Karpas-422 (cell line): ENCODE measurements around the gene ZNF805. TPM values are rescaled to one million over a fixed set of nuclear protein-coding genes. Genes with fewer than 3 reads are reported as not detected.
A peak's percentile ranks its signal among the peaks of the same experiment; 100 is the strongest.
"Not testable (repeated sequence)": the region's sequence is repeated elsewhere in the genome, so short reads cannot be mapped to it uniquely, and the experiment has no call there.

Experiments used
- DNase-seq: peaks from one replicate; pipeline ENCODE4 v3.0.0-alpha.2; 2015
- H2AFZ ChIP-seq: fragments of 200-600 bp; sonication (generic); 2 replicates; pipeline ENCODE4 v1.6.1; 2014; ENCODE audit warnings: antibody characterized with exemption, low read length, mixed read lengths
- H3K27ac ChIP-seq: fragments of 200-600 bp; sonication (generic); 2 replicates; pipeline ENCODE4 v1.5.1; 2014; ENCODE audit warnings: mild to moderate bottlenecking, low read length, moderate library complexity
- H3K27me3 ChIP-seq: fragments of 200-600 bp; sonication (generic); 2 replicates; pipeline ENCODE4 v1.6.1; 2014; ENCODE audit warnings: low read length, mixed read lengths
- H3K36me3 ChIP-seq: fragments of 200-600 bp; sonication (generic); 2 replicates; pipeline ENCODE4 v1.6.1; 2014; ENCODE audit warnings: low read length, mixed read lengths; ENCODE audit not compliant: insufficient read depth
- H3K4me1 ChIP-seq: fragments of 200-600 bp; sonication (generic); 2 replicates; pipeline ENCODE4 v1.6.1; 2014; ENCODE audit warnings: mild to moderate bottlenecking, low read length, mixed read lengths
- H3K4me2 ChIP-seq: fragments of 200-600 bp; sonication (generic); 2 replicates; pipeline ENCODE4 v1.6.1; 2014; ENCODE audit warnings: low read length, low read depth, mild to moderate bottlenecking; ENCODE audit not compliant: poor library complexity, severe bottlenecking
- H3K4me3 ChIP-seq: fragments of 200-600 bp; sonication (generic); 2 replicates; pipeline ENCODE4 v1.5.1; 2014; ENCODE audit warnings: mild to moderate bottlenecking, antibody characterized with exemption, low read length, mixed read lengths
- H3K79me2 ChIP-seq: fragments of 200-600 bp; sonication (generic); 2 replicates; pipeline ENCODE4 v1.6.1; 2014; ENCODE audit warnings: mild to moderate bottlenecking, low read length, mixed read lengths
- H3K9ac ChIP-seq: fragments of 200-600 bp; sonication (generic); 2 replicates; pipeline ENCODE4 v1.6.0; 2014; ENCODE audit warnings: low read length
- H3K9me2 ChIP-seq: fragments of 200-600 bp; sonication (generic), shearing (Covaris generic); replicated peaks from 2 replicates; pipeline ENCODE4 v1.6.0; 2014; ENCODE audit warnings: mild to moderate bottlenecking, low read length, moderate library complexity; ENCODE audit not compliant: insufficient read depth
- H3K9me3 ChIP-seq: fragments of 300-700, 200-600 bp; sonication (generic); 2 replicates; pipeline ENCODE4 v1.6.1; 2014; ENCODE audit warnings: low read length, mixed read lengths
- H4K20me1 ChIP-seq: fragments of 200-600 bp; sonication (generic); 2 replicates; pipeline ENCODE4 v1.6.1; 2014; ENCODE audit warnings: mild to moderate bottlenecking, antibody characterized with exemption, low read length, low read depth; ENCODE audit not compliant: insufficient read depth
- total RNA-seq: library from RNA; depleted of rRNA; stranded (reverse); fragments of >200 nt; shearing (Covaris generic); gene quantifications from 2 replicates; pipeline ENCODE4 v1.2.3, GENCODE V29; 2014; ENCODE audit warnings: low replicate concordance

Gene ZNF805
- total RNA-seq, 1 experiment from 2014 or later = 20.5 TPM

DNA sequence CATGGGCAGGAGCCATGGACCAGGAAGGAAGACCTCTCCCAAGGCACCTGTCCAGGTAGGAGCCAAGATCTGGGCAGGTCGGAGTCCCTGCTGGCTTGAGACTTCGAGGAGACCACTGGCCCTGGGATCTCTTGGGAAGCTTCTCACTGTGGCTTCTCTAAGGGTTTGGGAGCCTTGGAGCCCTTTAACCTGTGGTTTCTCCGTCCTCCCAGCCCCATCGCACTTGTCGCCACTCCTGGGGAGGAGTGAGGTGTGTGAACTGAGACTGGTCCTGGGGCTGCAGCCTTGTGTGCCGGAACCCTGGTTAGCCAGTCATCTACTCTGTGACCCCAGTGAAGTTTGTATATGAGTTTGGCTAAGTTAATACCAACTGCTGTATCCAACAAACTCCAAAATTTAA, 8.2 kb downstream of the ZNF805 start:
- Histone ChIP-seq H3K9me2 (no peaks in the 10 kb centered on the region), H3K4me3 (no peak overlapping the region), H3K9me3 (no peaks in the 10 kb centered on the region), H2AFZ (no peak overlapping the region), H3K27ac (no peak overlapping the region), H3K9ac (no peak overlapping the region), H4K20me1 (no peaks in the 10 kb centered on the region), H3K27me3 (no peaks in the 10 kb centered on the region), H3K4me2 (no peak overlapping the region), H3K79me2 (peaks cover 63% of the 10 kb centered on the region), H3K36me3 (peaks cover 66% of the 10 kb centered on the region), H3K4me1 (no peaks in the 10 kb centered on the region)
- DNase-seq = no peak

DNA sequence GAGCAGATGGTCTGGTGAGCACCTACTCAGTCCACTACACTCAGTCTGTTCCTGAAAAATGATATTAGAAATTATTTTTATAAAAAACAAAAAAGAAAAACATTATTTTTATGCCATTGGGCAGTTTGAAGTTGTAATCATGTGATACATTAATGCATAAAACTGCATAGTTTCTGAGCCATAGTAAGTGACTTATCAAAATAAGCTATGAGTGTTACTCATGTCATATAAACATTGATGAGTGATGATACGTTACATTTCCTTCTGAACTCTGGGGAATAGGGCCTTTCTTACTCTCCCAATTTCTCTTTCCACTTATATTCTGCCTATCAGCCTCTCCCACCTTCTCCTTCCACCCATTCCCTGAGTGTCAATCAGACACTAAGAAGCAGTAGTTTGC, 8.9 kb downstream of the ZNF805 start:
- H3K27me3 ChIP-seq = no peaks in the 10 kb centered on the region
- no peak overlapping the region for H2AFZ ChIP-seq
- H3K9ac ChIP-seq = no peak overlapping the region
- H3K79me2 ChIP-seq = peaks cover 58% of the 10 kb centered on the region
- no peak overlapping the region for H3K4me2 ChIP-seq
- H3K27ac ChIP-seq = no peak overlapping the region
- no peaks in the 10 kb centered on the region for H3K4me1 ChIP-seq
- no peaks in the 10 kb centered on the region for H4K20me1 ChIP-seq
- DNase-seq = no peak
- H3K36me3 ChIP-seq = peaks cover 67% of the 10 kb centered on the region
- H3K9me3 ChIP-seq = no peaks in the 10 kb centered on the region
- no peak overlapping the region for H3K4me3 ChIP-seq
- H3K9me2 ChIP-seq = no peaks in the 10 kb centered on the region

DNA sequence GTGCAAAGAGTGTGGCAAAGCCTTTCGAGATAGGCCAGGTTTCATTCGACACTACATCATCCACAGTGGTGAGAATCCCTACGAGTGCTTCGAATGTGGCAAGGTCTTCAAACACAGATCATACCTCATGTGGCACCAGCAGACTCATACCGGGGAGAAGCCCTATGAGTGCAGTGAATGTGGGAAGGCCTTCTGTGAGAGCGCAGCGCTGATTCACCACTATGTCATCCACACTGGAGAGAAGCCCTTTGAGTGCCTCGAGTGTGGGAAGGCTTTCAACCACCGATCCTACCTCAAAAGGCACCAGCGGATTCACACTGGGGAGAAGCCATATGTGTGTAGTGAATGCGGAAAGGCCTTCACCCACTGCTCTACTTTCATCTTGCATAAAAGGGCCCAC, 13.3 kb downstream of the ZNF805 start:
- not testable (repeated sequence) for H3K4me2 ChIP-seq, H3K9ac ChIP-seq, H3K27me3 ChIP-seq, H3K9me3 ChIP-seq, H3K4me1 ChIP-seq, H3K4me3 ChIP-seq, H2AFZ ChIP-seq, DNase-seq, H3K9me2 ChIP-seq, H3K27ac ChIP-seq, H4K20me1 ChIP-seq
- H3K36me3 ChIP-seq = peaks cover 73% of the 10 kb centered on the region
- peaks cover 60% of the 10 kb centered on the region for H3K79me2 ChIP-seq

DNA sequence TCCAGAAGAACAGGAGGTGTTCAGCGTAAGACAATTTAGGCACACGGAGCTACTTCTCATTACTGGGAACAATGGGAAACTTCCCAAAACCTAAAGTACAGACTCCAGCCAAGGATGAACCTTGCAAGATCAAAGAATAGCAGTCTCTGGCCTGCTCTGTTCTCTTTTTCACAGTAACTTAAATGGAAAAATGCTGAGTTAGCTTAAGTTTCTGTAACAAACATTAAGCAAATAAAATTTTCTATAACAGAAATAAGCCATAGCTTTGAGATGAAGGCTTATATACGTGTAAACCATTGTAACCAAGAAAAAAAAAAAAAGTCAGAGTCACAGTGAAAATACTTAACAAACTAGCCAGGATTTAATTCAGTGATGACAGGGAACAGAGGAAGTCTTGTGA, 21.6 kb downstream of the ZNF805 start:
- Histone ChIP-seq H3K4me1 (peaks cover 6% of the 10 kb centered on the region), H3K27me3 (no peaks in the 10 kb centered on the region), H4K20me1 (no peaks in the 10 kb centered on the region), H3K36me3 (peaks cover 27% of the 10 kb centered on the region; the same call in 1 of the 2 replicates), H3K27ac (no peak overlapping the region), H3K4me3 (no peak overlapping the region), H3K9me2 (0 out of 2 replicates have a peak, but pooled peaks cover 4% of the 10 kb centered on the region), H2AFZ (no peak overlapping the region), H3K4me2 (no peak overlapping the region), H3K9ac (no peak overlapping the region), H3K9me3 (no peaks in the 10 kb centered on the region), H3K79me2 (peaks cover 19% of the 10 kb centered on the region)
- DNase-seq = no peak

DNA sequence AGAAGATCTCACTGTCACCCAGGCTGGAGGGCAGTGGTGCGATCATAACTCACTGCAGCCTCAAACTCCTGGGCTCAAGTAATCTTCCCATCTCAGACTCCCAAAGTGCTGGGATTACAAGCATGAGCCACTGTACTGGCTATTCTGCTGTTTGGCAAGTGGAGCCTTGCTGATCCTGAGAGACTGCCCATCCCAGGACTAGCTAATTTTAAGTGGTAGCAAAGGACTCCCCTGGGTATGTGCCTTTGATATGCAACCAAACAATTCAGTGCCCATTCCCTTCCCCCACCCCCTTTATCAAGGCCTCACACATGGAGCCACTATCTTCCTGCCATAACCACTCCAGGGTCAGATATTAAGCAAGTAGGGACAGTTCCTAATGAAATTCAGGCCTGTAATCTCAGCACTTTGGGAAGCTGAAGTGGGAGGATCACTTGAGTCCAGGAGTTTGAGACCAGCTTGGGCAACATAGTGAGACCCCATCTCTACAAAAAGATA, 22.9 kb downstream of the ZNF805 start:
- H2AFZ ChIP-seq = no peak overlapping the region
- no peaks in the 10 kb centered on the region for H4K20me1 ChIP-seq
- no peak overlapping the region for H3K27ac ChIP-seq
- H3K4me1 ChIP-seq = peaks cover 15% of the 10 kb centered on the region
- H3K79me2 ChIP-seq = peaks cover 12% of the 10 kb centered on the region
- H3K27me3 ChIP-seq = no peaks in the 10 kb centered on the region
- H3K4me3 ChIP-seq = no peak overlapping the region
- no peak overlapping the region for H3K4me2 ChIP-seq
- H3K36me3 ChIP-seq = peaks cover 23% of the 10 kb centered on the region; the same call in 1 of the 2 replicates
- H3K9ac ChIP-seq = no peak overlapping the region
- 0 out of 2 replicates have a peak, but pooled peaks cover 4% of the 10 kb centered on the region for H3K9me2 ChIP-seq
- no peaks in the 10 kb centered on the region for H3K9me3 ChIP-seq
- no peak for DNase-seq

DNA sequence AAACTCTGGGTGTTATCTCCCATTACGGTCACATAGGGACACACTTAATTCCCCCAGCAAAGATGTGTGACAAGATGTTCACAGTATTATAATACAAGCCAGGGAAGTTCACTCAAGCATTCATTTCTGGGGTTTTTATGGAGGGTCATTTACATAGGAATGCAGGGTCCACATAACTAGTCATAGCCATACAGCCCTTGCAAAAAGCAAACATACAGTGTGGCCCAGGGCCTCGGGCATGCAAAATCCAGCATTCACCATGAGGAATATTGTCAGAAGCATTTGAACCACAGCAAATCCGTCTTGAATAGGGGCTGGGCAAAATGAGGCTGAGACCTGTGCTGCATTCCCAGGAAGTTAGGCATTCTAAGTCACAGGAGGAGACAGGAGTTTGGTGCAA, 26.9 kb downstream of the ZNF805 start:
- H3K4me2 ChIP-seq = peak overlapping the region; percentile 31

DNA sequence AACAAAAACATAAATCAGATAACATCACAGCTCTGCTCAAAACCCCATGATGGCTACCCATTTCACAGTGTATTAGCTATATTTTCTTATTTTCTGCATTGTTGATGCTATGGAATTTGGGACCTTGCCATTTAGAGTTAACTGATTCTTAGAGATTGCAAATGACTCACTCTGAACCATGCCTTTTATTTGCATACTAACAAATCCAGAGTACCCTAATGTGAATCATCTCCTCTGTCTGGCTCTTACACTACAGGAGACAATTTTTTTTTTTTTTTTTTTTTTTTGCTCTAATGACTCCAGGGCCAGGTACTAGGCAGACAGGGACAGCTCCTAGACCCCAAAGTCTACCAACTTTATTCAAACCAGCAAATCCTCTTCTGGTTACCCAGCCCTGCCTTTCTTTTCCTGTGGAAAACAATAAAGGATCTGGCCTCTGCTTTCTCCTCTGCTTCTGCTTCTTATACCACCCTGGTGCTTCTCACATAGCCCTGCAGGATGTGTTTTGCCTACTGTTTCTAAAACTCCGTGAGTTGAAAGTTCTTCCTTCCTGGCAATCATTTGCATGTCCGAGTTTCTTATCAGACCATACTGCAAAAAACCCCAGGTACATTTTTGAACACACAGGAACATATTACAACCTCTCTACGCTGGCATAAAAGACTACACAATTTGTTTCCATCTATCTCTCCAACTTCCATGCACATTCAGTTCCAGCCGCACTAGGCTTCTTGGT, 29.3 kb downstream of the ZNF805 start:
- H3K9ac ChIP-seq = peak overlapping the region; percentile 43
- H4K20me1 ChIP-seq = no peaks in the 10 kb centered on the region
- peak overlapping the region; percentile 44 for H3K4me3 ChIP-seq
- peak overlapping the region; percentile 67 for H3K4me2 ChIP-seq
- peak; percentile 85 for DNase-seq
- no peaks in the 10 kb centered on the region for H3K9me3 ChIP-seq
- no peaks in the 10 kb centered on the region for H3K79me2 ChIP-seq
- 0 out of 2 replicates have a peak, but pooled peaks cover under 1% of the 10 kb centered on the region for H3K36me3 ChIP-seq
- peak overlapping the region; percentile 71 for H2AFZ ChIP-seq
- H3K27me3 ChIP-seq = no peaks in the 10 kb centered on the region
- no peaks in the 10 kb centered on the region for H3K9me2 ChIP-seq
- H3K27ac ChIP-seq = peak overlapping the region; percentile 81
- H3K4me1 ChIP-seq = peaks cover 45% of the 10 kb centered on the region

More for the DNA sequence above, 26.9 kb downstream of the ZNF805 start:
- no peaks in the 10 kb centered on the region for H3K36me3 ChIP-seq
- H3K4me1 ChIP-seq = peaks cover 38% of the 10 kb centered on the region
- no peak overlapping the region for H2AFZ ChIP-seq
- H3K9me3 ChIP-seq = no peaks in the 10 kb centered on the region
- peak; percentile 54 for DNase-seq
- peak overlapping the region; percentile 57 for H3K27ac ChIP-seq
- no peak overlapping the region for H3K9ac ChIP-seq
- H3K27me3 ChIP-seq = no peaks in the 10 kb centered on the region
- no peaks in the 10 kb centered on the region for H4K20me1 ChIP-seq
- no peaks in the 10 kb centered on the region for H3K9me2 ChIP-seq
- H3K4me3 ChIP-seq = no peak overlapping the region
- no peaks in the 10 kb centered on the region for H3K79me2 ChIP-seq

DNA sequence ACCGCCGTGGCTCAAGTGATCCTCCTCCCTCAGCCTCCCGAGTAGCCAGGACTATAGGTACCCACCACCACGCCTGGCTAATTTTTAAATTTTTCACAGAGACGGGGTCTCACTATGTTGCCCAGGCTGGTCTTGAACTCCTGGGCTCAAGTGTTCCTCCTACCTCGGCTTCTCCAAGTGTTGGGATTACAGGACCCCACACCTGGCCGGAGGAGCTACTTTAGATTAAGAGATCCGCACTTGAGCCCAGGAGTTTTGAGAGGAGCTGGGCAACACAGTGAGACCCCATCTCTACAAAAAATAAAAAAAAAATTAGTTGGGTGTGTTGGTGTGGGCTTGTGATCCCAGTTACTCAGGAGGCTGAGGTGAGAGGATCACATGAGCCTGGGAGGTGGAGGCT, 30.8 kb downstream of the ZNF805 start:
- Histone ChIP-seq H3K4me3 (no peak overlapping the region), H3K27ac (no peak overlapping the region), H4K20me1 (no peaks in the 10 kb centered on the region), H3K36me3 (0 out of 2 replicates have a peak, but pooled peaks cover 3% of the 10 kb centered on the region), H3K27me3 (no peaks in the 10 kb centered on the region), H3K4me1 (peaks cover 42% of the 10 kb centered on the region), H3K9me2 (no peaks in the 10 kb centered on the region), H3K9me3 (no peaks in the 10 kb centered on the region), H3K79me2 (no peaks in the 10 kb centered on the region), H3K9ac (no peak overlapping the region), H2AFZ (no peak overlapping the region), H3K4me2 (no peak overlapping the region)
- DNase-seq = no peak
